PC-3 (cell line): ENCODE results near the gene GATA6.

Source experiments
- EZH2 ChIP-seq: fragments of 300-600 bp; sonication (generic); IDR thresholded peaks from one replicate; pipeline ENCODE4 v1.6.1; 2017; ENCODE audit warnings: antibody characterized with exemption, mild to moderate bottlenecking, low read length; ENCODE audit not compliant: unreplicated experiment
- EZH2phosphoT487 ChIP-seq: fragments of 300-600 bp; sonication (generic); IDR thresholded peaks from 2 replicates; pipeline ENCODE4 v1.6.1; 2018; ENCODE audit warnings: mild to moderate bottlenecking, antibody characterized with exemption, low read length, borderline replicate concordance
- TF ChIP-seq, protein P1 (sequence below): fragments of 300-600 bp; sonication (generic); conservative IDR thresholded peaks from 2 replicates; pipeline ENCODE4 v1.5.1; 2017; ENCODE audit warnings: antibody characterized with exemption, low read depth, mild to moderate bottlenecking, low read length

DNA sequence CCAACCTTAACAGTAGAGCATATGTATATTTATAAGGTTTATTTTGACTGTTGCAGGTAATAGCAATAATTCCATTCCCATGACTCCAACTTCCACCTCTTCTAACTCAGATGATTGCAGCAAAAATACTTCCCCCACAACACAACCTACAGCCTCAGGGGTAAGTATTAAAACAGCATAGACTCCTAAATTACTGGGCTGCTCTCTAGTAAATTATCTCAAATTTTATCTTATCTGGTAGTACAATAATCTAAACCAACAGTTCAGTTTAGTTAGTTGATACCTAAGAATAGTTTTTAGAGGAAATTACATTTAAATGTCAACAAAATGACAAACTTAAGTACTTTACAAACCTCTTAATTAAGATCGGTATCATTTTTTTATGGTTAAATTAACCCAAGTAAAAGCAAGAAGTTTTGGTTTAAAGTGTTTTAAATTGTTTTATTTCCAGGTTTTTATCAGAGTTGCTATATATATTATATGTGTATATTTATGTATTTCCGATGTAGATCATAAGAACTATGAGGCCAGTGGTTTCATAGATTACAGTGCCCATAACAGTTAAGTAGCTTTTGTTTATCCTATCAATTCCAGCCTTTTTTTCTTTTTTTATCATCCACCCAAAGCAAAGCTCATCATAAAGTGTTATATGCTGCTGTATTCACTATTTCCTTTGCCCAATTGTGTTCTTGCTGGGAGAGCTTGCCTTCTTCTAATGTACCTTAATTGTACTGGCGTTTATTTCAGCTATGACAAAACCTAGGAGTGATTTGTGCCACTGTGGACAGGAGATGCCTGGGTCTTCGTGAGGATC lies 13.7 kb downstream of the GATA6 start:
- TF ChIP-seq, protein P1, sequence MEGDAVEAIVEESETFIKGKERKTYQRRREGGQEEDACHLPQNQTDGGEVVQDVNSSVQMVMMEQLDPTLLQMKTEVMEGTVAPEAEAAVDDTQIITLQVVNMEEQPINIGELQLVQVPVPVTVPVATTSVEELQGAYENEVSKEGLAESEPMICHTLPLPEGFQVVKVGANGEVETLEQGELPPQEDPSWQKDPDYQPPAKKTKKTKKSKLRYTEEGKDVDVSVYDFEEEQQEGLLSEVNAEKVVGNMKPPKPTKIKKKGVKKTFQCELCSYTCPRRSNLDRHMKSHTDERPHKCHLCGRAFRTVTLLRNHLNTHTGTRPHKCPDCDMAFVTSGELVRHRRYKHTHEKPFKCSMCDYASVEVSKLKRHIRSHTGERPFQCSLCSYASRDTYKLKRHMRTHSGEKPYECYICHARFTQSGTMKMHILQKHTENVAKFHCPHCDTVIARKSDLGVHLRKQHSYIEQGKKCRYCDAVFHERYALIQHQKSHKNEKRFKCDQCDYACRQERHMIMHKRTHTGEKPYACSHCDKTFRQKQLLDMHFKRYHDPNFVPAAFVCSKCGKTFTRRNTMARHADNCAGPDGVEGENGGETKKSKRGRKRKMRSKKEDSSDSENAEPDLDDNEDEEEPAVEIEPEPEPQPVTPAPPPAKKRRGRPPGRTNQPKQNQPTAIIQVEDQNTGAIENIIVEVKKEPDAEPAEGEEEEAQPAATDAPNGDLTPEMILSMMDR: no peak
- TF ChIP-seq EZH2 (no peak), EZH2phosphoT487 (no peak)
